Measurements from ENCODE around the gene HTR6.
A peak's percentile ranks its signal among the peaks of the same experiment; 100 is the strongest.

Gene HTR6

DNA sequence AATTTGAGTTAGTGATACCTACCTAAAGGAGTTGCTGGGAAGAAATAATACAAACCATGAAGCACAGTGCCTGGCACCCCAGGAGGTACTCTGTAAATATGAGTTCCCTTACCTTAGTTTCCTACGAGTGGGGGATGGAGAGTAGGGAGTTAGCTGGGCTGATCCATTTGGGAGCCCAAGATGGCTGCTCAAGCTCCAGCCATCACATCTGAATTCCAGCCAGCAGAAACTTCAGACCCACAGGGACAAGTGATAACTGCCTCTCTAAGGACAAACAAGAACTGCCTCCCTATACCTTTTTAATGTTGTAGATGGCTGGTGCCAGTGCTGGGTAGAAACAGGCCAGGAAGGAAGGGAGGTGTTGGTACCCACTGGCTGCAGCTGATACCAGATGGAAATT, 22.7 kb downstream of the HTR6 start:
- no peak for DNase-seq (ENCODE audit: low read depth in 2 of 3, low spot score in 1 of 3)

DNA sequence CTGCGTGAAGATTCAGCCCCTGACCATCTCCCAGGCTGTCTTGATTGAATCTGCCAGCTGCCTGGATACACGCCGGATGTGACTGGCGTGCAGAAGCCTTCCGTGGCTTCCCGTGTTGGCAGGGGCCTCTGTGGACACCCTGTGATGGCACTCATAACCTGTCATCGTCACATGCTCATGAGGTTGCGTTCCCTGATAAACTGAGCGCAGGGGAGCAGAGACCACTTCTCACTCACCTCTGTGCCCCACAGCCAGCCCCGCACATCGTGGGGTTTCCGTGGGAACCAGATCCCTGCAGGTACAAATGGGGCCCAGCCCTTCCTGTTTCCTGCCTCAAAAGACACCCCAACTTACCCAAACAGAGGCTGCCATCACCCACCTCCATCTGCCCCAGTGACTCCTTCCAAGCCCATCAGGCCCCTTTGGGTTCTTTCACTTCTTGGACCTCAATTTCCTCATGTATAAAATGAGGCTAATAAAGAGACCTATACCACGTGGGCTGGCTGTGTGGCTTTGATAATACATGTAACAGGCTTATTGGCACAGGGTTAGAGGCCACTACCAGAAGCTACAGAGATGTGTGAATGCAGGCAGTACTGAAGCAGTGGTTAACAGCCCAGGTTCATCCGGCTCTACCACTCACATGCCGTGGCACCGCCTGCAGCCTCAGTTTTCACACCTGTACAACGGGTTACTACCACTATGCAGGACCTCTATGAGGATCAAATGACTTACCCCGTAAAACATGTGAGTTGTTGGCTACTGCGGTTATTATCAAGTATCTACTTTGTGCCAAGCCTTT, 23.6 kb downstream of the HTR6 start:
- no peak for DNase-seq (ENCODE audit: low read depth in 2 of 3, low spot score in 1 of 3)

DNA sequence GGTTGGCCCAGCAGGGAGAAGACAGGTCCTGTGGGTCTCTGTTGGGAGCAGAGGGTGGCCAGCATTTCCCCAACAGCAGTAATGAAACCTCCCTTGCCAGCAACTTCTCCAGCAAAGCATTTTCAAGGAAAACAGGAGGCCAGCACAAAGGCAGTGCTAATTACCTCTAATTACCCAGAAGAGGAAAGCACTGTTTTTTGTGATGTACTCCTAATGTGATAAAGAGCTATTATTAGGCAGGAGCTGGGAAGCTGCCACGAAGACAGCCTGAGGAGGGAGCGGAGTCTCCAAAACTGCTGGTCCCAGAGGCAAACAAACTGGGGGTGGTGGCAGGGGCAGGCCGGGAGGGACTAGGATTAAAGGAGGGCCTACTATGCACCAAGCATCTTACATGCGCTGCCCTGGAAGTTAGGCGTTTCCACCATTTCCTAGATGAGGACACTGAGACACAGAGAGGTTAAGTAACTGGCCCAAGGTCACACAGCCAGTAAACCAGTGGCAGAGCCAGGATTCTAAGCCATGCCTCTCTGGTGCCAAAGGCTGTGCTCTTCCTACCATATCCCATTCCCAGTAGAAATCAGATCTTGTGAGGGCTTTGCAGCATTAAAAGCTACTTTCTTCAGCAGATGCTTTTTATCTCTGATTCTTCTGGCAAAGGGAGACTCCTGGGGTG, 24.5 kb downstream of the HTR6 start:
- DNase-seq (ENCODE audit: low read depth in 2 of 3, low spot score in 1 of 3) = no peak

DNA sequence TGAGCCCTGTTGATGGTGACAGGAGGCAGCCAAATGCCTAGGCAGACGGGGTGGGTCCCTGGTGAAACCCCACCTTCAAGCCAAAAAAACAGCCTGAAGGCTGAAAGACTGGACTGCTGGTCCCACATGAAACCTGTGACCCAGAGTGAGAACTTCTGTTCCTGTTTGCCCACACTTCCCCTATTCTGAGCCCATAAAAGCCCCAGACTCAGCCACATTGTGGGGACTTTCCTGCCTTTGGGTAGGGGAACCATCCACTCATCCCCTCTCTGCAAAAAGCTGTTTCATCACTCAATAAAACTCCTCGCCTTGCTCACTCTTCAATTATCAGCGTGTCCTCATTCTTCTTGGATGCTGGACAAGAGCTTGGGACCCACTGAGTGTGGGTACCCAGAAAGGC, 25.2 kb downstream of the HTR6 start:
- no peak for DNase-seq (ENCODE audit: low read depth in 2 of 3, low spot score in 1 of 3)

GRCh38 chr1:19690342-19690741, 25.7 kb downstream of the HTR6 start:
- DNase-seq (ENCODE audit: low read depth in 2 of 3, low spot score in 1 of 3) = no peak

DNA sequence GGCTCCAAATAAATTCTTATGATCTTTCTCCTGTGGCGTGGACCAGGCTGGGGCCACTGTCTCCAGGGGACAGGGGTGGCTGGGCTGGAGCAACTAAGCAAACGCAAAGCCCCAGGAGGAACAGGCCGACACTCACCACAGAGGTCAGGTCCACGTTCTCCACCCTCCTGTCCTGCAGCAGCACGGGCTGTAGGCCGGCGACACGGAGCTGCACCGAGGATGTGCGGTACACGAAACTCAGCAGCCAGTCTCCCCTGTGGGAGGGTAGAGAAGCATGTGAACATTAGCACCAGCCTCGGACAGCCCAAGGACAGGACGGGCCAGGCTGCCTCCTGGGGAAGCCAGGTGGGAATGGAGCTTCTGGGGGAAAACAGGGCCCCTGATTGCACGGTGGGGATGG, 29.6 kb downstream of the HTR6 start:
- no peak for DNase-seq (ENCODE audit: low read depth in 2 of 3, low spot score in 1 of 3)

- no peak for DNase-seq (ENCODE audit: low read depth in 2 of 3, low spot score in 1 of 3)
Measured at GRCh38 chr1:19695772-19696171, 31.1 kb downstream of the HTR6 start.

DNA sequence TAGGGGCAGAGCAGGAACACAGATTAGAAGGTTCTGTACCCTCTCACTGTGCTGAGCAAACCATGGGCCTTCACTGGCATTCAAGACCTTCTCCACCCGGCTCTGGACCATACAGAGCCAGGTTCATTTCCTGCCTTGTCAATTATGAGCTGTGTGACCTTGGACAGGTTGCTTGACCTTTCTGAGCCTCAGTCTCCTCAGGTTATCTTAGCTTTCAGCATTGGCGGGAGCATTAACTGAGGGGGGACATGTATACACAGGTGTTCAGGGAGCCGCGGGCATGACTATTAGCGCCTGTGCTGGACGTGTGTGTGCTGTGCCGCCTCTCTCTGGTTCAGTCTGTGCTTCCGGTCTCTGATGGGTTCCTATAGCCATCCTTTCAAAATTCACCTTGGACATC, 32.1 kb downstream of the HTR6 start:
- DNase-seq (ENCODE audit: low read depth in 2 of 3, low spot score in 1 of 3) = no peak

DNA sequence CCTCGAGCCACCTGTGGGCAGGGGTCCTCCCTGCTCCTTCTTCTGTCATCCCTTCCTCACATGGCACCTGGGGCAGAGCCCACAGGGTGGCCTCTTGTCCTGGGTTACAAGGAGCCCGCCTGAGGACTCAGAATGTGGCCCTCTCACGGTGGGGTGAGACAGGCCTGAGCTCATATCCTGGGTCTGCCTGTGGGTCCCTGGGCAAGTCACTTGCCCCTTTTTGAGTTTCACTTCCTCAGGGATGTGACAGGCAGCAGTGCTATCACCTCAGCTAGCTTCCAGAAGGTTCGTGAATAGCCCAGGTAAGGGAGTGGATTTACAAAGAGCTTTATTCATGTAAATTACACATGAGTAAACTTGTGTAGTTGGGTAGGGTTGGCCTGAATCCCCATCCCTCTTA, 33.5 kb downstream of the HTR6 start:
- no peak for DNase-seq (ENCODE audit: low read depth in 2 of 3, low spot score in 1 of 3)

DNA sequence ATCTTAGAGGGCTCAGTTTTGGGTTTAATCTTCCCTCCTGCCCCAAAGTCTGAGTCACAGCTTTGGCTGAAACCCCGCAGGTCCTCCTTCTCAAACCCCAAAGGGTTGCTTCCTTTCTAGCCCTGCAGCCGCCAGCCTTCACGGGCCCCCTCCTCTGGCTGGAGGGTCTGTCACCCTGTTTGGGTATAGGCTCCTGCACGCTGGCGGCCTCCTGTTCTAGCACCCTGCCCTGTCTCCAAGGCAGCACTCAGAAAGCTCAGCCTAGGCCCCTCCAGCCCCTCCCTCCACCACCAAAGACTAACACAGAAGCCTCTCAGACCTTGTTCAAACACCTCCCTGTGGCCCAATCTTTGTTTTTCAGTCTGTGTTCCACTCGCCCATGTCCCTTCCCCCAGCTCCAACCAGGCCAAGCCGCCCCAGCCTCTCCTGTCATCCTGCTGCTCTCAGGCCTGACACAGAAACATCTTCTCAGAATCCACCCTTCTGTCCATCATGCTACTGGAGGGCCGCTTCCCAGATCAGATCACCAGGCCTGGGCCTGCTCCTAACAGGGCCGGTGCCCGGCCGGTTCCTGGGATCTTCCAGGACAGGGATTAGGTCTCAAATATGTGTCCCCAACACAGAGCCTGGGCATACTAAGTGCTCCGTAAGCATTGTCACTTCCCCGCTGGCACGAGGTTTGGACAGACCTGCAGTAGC, 35.6 kb downstream of the HTR6 start:
- no peak for DNase-seq (ENCODE audit: low read depth in 2 of 3, low spot score in 1 of 3)

DNA sequence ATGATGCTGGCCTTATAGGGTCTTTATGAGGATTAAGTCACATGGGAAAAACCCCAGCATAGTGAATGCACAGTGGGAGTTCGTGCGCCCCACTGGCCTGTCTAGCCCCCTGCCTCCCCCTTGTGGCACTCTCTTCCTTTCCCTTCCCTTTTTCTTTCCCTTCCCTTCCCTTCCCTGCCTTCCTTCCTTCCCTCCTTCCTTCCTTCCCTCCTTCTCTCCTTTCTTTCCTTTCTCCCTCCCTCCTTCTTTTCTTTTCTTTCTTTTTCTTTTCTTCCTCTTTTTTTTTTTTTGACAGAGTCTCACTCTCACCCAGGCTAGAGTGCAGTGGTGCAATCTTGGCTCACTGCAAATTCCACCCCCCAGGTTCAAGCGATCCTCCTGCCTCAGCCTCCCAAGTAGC, 38.6 kb downstream of the HTR6 start:
- DNase-seq (ENCODE audit: low read depth in 2 of 3, low spot score in 1 of 3) = no peak

- DNase-seq (ENCODE audit: low read depth in 2 of 3, low spot score in 1 of 3) = peak; percentile 30 to 53 (median 47)
Measured at GRCh38 chr1:19704247-19705113, 39.8 kb downstream of the HTR6 start.

DNA sequence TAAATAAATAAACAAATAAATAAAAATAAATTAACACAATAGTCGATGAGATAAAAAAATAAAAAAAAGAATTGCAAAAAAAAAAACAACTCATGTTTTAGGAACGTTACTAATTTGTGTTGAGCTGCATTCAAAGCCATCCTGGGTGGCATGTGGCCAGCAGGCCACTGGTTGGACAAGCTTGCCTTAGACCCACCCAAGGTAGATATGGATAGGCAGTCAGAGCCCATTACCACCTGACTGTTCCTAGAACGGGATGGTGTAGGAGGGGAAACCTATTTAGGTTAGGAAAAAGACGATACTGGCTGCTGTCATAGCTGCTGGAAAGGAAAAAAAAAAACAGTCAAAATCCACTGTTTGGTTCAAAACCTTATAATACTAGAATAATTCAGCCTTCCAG, 40.8 kb downstream of the HTR6 start:
- DNase-seq (ENCODE audit: low read depth in 2 of 3, low spot score in 1 of 3) = no peak

DNA sequence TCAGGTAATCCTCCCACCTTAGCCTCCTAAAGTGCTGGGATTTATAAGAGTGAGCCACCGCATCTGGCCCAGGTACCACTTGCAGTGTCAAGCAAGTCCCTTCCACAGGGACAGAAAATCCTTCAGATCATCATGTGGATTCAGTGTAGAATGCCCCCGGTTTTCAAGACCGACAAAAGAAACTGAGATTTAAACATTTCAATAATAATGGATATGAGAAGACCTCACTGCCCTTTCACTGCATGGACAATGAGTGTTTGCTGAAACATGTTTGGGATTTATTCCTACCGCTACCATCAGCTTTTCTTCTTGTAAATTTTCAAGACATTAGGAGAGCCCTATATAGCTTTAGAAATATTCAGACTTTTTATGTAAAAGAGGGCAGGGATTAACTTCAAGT, 41.5 kb downstream of the HTR6 start:
- no peak for DNase-seq (ENCODE audit: low read depth in 2 of 3, low spot score in 1 of 3)

DNA sequence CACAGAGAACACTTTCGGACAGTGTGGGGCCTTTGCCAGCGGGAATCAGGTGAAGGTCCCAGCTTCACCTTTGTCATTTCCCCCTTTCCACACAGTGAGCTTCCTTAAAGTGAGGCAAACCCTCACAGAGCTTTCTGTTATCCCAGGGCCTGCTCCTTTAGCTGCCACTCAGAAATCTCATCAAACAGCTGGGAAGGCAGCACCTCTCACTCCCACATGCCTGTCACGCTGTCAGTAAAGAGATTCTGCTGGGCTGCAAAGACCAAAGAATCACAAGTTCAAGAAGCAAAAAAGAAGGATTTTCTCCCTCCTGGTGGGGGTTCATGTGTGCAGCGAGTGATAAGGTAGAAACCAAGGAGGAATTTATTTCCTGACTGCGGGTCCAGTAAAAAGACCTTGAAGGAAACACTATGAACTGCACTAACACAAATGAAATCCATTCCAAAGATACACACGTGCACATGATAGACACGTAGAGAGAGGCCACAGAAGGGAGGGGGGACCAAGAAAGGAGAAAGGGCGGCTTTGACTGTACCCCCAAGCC, 44.0 kb downstream of the HTR6 start:
- DNase-seq (ENCODE audit: low read depth in 2 of 3, low spot score in 1 of 3) = no peak

GRCh38 chr1:19709260-19709793, 44.7 kb downstream of the HTR6 start:
- no peak for DNase-seq (ENCODE audit: low read depth in 2 of 3, low spot score in 1 of 3)

DNA sequence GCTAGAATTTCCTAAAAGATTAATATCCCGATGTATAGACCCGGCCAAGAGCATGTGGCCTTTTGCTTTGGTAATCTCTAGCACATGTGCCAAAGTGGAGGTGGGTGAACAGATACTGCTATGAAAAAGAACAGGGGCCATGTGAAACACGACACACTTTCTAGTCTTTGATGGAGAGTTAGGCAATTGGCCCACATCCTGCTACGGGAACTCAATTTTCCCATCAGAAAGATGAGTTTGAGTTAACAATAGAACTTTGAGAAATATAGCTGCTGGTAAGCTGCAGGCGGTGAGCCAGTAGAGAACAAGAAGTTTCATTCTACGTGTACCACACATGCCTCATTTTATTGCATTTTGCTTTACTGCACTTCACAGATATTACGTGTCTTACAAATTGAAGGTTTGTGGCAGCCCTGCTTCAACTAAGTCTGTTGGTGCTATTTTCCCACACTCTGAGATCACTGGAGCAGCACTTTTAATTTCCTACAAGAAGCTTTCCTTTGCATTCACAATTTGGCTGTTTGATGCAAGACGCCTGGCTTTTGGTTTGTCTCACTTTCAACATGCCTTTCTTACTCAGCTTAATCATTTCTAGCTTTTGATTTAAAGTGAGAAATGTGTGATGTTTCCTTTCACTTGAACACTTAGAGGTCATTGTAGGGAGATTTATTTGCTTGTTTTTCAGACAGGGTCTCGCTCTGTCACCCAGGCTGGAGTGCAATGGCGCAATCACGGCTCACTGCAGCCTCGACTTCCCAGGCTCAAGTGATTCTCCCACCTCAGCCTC, 46.3 kb downstream of the HTR6 start:
- peak; percentile 16 to 37 (median 36) for DNase-seq (ENCODE audit: low read depth in 2 of 3, low spot score in 1 of 3)

- no peak for DNase-seq (ENCODE audit: low read depth in 2 of 3, low spot score in 1 of 3)
Measured at GRCh38 chr1:19712928-19713327, 48.3 kb downstream of the HTR6 start.

DNA sequence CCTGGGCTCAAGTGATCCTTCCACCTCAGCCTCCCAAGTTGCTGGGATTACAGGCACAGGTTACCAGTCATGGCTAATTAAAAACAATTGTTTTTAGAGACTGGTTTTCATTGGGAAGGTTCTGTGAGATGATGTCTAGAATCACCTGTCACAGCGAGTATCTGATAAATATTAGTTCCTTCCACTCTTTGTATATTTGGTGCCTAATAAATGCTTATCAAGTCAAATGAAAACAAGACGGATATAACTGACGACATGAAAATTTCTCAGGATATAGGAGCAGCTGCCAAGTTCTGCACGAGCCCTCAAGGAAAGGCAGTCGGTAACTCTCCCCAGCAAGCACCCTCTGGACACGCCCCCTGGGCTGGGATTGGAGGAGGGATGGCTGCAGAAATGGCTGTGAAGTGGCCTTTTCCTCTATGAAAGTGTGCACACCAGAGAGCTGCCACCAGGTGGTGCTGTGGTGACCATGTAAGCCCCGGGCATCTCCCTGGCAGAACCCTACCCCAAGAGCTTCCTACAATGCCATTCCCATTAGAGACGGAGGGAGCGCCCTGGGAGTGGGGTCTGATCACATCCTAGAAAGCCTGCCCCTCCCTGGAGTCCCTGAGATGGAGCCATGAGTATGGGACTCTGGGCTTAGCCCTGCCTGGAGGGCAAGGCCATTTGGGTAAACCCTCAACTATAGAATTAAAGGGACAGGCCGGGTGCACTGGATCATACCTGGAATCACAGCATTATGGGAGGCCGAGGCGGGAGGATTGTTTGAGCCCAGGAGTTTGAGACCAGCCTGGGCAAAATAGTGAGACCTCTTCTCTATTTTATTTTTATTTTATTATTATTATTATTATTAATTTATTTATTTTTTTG, 50.9 kb downstream of the HTR6 start:
- peak; percentile 85 to 92 (median 88) for DNase-seq (ENCODE audit: low read depth in 2 of 3, low spot score in 1 of 3)

Data from stimulated activated CD4-positive, alpha-beta T cell treated with anti-CD3 and anti-CD28 coated beads, Interleukin-12 subunit alpha, Interleukin-12 subunit beta, amount 100 ng/mL, for 48 hours (primary cell).